ENCODE results near the gene CYP3A7.

GRCh38 chr7:99709838-99710578 lies 25.0 kb downstream of the CYP3A7 start:
- TF ChIP-seq CTCF (IDR thresholded peaks at IDR 0.05; ENCODE audit: extremely low read depth in 1 of 2, insufficient read depth in 1 of 2, low read depth in 1 of 2, low read length in 2 of 2) (no peak), POLR2A (IDR thresholded peaks at IDR 0.05; ENCODE audit: low read depth, low read length) (no peak), MYC (IDR thresholded peaks at IDR 0.05; ENCODE audit: low read depth, low read length) (no peak)

Data from endothelial cell of umbilical vein (primary cell).